GM23338 (cell line): Measurements from ENCODE around the gene ERLEC1. TPM values are rescaled to one million over a fixed set of nuclear protein-coding genes. Genes with fewer than 3 reads are reported as not detected.

Experiments
- ATAC-seq: fragments of 200-7000 bp; cut with Tn5 transposase; 3 replicates; pipeline ENCODE4 v1.9.1; 2020
- DNase-seq: peaks from one replicate; pipeline ENCODE4 v3.0.0-alpha.2; 2015; ENCODE audit warnings: low spot score
- H2AFZ ChIP-seq: fragments of 200-600 bp; sonication (generic); 2 replicates; pipeline ENCODE4 v1.8.0; 2016; ENCODE audit warnings: antibody characterized with exemption, mild to moderate bottlenecking, moderate library complexity
- H3F3A ChIP-seq: fragments of 200-600 bp; sonication (generic); replicated peaks from 2 replicates; pipeline ENCODE4 v1.8.0; 2017; ENCODE audit warnings: antibody characterized with exemption, mixed run types, low read depth
- H3K27ac ChIP-seq: fragments of 200-600 bp; sonication (generic); 2 replicates; pipeline ENCODE4 v1.6.1; 2016; ENCODE audit warnings: low read depth
- H3K27me3 ChIP-seq: fragments of 200-600 bp; sonication (generic); 2 replicates; pipeline ENCODE4 v1.8.0; 2016; ENCODE audit warnings: mild to moderate bottlenecking, mixed run types, moderate library complexity; ENCODE audit not compliant: insufficient read depth
- H3K36me3 ChIP-seq: fragments of 200-600 bp; sonication (generic); 2 replicates; pipeline ENCODE4 v1.8.0; 2016; ENCODE audit warnings: mild to moderate bottlenecking; ENCODE audit not compliant: insufficient read depth
- H3K4me1 ChIP-seq: fragments of 200-600 bp; sonication (generic); 2 replicates; pipeline ENCODE4 v1.8.0; 2016; ENCODE audit warnings: mild to moderate bottlenecking, moderate library complexity; ENCODE audit not compliant: insufficient read depth
- H3K4me2 ChIP-seq: fragments of 200-600 bp; sonication (generic); 2 replicates; pipeline ENCODE4 v1.7.1; 2017; ENCODE audit warnings: mixed run types
- H3K4me3 ChIP-seq: fragments of 200-600 bp; sonication (generic); 2 replicates; pipeline ENCODE4 v1.6.1; 2016; ENCODE audit warnings: mixed run types
- H3K79me2 ChIP-seq: fragments of 200-600 bp; sonication (generic); replicated peaks from 2 replicates; pipeline ENCODE4 v1.8.0; 2017; ENCODE audit warnings: mild to moderate bottlenecking; ENCODE audit not compliant: insufficient read depth
- H3K9me2 ChIP-seq: fragments of 200-600 bp; sonication (generic); 2 replicates; pipeline ENCODE4 v1.8.0; 2017; ENCODE audit not compliant: insufficient read depth
- H4K20me1 ChIP-seq: fragments of 200-600 bp; sonication (generic); replicated peaks from 2 replicates; pipeline ENCODE4 v1.8.0; 2017; ENCODE audit warnings: mild to moderate bottlenecking; ENCODE audit not compliant: insufficient read depth
- H3K27ac Mint-ChIP-seq: 2 replicates; pipeline ENCODE4 v1.8.0; 2020; ENCODE audit warnings: inconsistent platforms, mild to moderate bottlenecking, moderate library complexity, mixed read lengths
- H3K27me3 Mint-ChIP-seq: 3 replicates; pipeline ENCODE4 v1.8.0; 2022; ENCODE audit warnings: low read depth, mild to moderate bottlenecking, moderate library complexity, mixed read lengths, inconsistent platforms; ENCODE audit not compliant: insufficient read depth, poor library complexity
- H3K36me3 Mint-ChIP-seq: 3 replicates; pipeline ENCODE4 v1.8.0; 2021; ENCODE audit warnings: low read depth, mild to moderate bottlenecking, inconsistent platforms, moderate library complexity, mixed read lengths
- H3K4me1 Mint-ChIP-seq: 3 replicates; pipeline ENCODE4 v1.8.0; 2020; ENCODE audit warnings: mild to moderate bottlenecking, inconsistent platforms, mixed read lengths
- H3K4me3 Mint-ChIP-seq: 3 replicates; pipeline ENCODE4 v1.8.0; 2021; ENCODE audit warnings: moderate library complexity, mild to moderate bottlenecking, inconsistent platforms, mixed read lengths
- H3K9me3 Mint-ChIP-seq: 3 replicates; pipeline ENCODE4 v1.8.0; 2020; ENCODE audit warnings: moderate library complexity, mild to moderate bottlenecking, inconsistent platforms, mixed read lengths
- EZH2 ChIP-seq: fragments of 200-600 bp; sonication (generic); IDR thresholded peaks from one replicate; pipeline ENCODE4 v1.8.0; 2017; ENCODE audit warnings: antibody characterized with exemption, mild to moderate bottlenecking, low read depth; ENCODE audit not compliant: unreplicated experiment
- EZH2phosphoT487 ChIP-seq: fragments of 200-600 bp; sonication (generic); IDR thresholded peaks from one replicate; pipeline ENCODE4 v1.8.1; 2018; ENCODE audit warnings: antibody characterized with exemption; ENCODE audit not compliant: unreplicated experiment
- JUNB ChIP-seq: IDR thresholded peaks from one replicate; pipeline ENCODE4 v1.6.1; 2016; ENCODE audit warnings: antibody characterized with exemption; ENCODE audit not compliant: unreplicated experiment
- STAT1 ChIP-seq: IDR thresholded peaks from one replicate; pipeline ENCODE4 v1.6.1; 2016; ENCODE audit warnings: antibody characterized with exemption; ENCODE audit not compliant: unreplicated experiment
- ZNF114 ChIP-seq: fragments of 250-450 bp; sonication (Bioruptor Pico); IDR thresholded peaks from 2 replicates; pipeline ENCODE4 v1.5.0; 2020; ENCODE audit warnings: mild to moderate bottlenecking, moderate library complexity
- ZNF331 ChIP-seq: fragments of 250-450 bp; sonication (Bioruptor Pico); IDR thresholded peaks from 2 replicates; pipeline ENCODE4 v1.5.0; 2020; ENCODE audit warnings: low read depth, mild to moderate bottlenecking, moderate library complexity
- polyA plus RNA-seq: library from polyadenylated mRNA; unstranded; fragments of >200 nt; fragmentation: Nextera tagmentation; extraction: Ambion mirVana; gene quantifications from 2 replicates; pipeline ENCODE4 v1.2.1, GENCODE V29; 2016
- total RNA-seq: library from RNA; depleted of rRNA; stranded (reverse); fragments of >200 nt; shearing (Covaris generic); gene quantifications from 2 replicates; pipeline ENCODE4 v1.2.3, GENCODE V29; 2014
- TF ChIP-seq, protein P1 (sequence below): fragments of 250-450 bp; sonication (Bioruptor Pico); IDR thresholded peaks from 2 replicates; pipeline ENCODE4 v1.5.0; 2020; ENCODE audit warnings: mild to moderate bottlenecking, moderate library complexity
- TF ChIP-seq, protein P2 (sequence below), 2 experiments: fragments of 200-600 bp in 1 of 2; sonication (generic) in 1 of 2; conservative IDR thresholded peaks; 2 replicates each; pipeline versions ENCODE4 v1.5.1 to v1.6.1; 2016 to 2017; ENCODE audit warnings: antibody characterized with exemption in 2 of 2, low read depth in 2 of 2, mild to moderate bottlenecking in 2 of 2, moderate library complexity in 1 of 2

ERLEC1 gene
- total and polyA plus RNA-seq, 2 experiments from 2014 or later = 35.0 to 41.2 TPM

DNA sequence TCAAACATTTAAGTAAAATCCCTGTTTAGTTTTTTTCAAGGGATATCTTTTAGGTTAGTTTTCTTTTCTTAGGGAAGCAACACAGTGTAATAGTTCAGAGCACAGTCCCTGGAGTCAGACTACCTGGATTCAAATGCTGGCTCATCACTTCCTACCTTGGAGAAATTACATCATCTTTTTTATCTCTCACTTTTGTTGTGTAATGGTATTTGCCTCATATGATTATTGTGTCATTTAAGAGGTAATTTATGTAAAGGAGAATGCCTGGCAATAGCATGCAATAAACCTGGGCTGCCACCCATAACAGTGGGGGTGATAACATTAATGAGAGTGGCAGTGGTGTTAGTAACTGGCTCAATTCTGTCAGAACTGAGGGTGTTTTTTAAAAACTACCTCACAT lies 26.3 kb downstream of the ERLEC1 start (continued):
- TF ChIP-seq, protein P1, sequence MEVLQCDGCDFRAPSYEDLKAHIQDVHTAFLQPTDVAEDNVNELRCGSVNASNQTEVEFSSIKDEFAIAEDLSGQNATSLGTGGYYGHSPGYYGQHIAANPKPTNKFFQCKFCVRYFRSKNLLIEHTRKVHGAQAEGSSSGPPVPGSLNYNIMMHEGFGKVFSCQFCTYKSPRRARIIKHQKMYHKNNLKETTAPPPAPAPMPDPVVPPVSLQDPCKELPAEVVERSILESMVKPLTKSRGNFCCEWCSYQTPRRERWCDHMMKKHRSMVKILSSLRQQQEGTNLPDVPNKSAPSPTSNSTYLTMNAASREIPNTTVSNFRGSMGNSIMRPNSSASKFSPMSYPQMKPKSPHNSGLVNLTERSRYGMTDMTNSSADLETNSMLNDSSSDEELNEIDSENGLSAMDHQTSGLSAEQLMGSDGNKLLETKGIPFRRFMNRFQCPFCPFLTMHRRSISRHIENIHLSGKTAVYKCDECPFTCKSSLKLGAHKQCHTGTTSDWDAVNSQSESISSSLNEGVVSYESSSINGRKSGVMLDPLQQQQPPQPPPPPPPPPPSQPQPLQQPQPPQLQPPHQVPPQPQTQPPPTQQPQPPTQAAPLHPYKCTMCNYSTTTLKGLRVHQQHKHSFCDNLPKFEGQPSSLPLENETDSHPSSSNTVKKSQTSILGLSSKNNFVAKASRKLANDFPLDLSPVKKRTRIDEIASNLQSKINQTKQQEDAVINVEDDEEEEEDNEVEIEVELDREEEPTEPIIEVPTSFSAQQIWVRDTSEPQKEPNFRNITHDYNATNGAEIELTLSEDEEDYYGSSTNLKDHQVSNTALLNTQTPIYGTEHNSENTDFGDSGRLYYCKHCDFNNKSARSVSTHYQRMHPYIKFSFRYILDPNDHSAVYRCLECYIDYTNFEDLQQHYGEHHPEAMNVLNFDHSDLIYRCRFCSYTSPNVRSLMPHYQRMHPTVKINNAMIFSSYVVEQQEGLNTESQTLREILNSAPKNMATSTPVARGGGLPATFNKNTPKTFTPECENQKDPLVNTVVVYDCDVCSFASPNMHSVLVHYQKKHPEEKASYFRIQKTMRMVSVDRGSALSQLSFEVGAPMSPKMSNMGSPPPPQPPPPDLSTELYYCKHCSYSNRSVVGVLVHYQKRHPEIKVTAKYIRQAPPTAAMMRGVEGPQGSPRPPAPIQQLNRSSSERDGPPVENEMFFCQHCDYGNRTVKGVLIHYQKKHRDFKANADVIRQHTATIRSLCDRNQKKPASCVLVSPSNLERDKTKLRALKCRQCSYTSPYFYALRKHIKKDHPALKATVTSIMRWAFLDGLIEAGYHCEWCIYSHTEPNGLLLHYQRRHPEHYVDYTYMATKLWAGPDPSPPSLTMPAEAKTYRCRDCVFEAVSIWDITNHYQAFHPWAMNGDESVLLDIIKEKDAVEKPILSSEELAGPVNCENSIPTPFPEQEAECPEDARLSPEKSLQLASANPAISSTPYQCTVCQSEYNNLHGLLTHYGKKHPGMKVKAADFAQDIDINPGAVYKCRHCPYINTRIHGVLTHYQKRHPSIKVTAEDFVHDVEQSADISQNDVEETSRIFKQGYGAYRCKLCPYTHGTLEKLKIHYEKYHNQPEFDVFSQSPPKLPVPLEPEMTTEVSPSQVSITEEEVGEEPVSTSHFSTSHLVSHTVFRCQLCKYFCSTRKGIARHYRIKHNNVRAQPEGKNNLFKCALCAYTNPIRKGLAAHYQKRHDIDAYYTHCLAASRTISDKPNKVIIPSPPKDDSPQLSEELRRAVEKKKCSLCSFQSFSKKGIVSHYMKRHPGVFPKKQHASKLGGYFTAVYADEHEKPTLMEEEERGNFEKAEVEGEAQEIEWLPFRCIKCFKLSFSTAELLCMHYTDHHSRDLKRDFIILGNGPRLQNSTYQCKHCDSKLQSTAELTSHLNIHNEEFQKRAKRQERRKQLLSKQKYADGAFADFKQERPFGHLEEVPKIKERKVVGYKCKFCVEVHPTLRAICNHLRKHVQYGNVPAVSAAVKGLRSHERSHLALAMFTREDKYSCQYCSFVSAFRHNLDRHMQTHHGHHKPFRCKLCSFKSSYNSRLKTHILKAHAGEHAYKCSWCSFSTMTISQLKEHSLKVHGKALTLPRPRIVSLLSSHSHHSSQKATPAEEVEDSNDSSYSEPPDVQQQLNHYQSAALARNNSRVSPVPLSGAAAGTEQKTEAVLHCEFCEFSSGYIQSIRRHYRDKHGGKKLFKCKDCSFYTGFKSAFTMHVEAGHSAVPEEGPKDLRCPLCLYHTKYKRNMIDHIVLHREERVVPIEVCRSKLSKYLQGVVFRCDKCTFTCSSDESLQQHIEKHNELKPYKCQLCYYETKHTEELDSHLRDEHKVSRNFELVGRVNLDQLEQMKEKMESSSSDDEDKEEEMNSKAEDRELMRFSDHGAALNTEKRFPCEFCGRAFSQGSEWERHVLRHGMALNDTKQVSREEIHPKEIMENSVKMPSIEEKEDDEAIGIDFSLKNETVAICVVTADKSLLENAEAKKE = no peak
- TF ChIP-seq EZH2 (no peak), ZNF114 (no peak), STAT1 (no peak), EZH2phosphoT487 (no peak)
- TF ChIP-seq, protein P2, sequence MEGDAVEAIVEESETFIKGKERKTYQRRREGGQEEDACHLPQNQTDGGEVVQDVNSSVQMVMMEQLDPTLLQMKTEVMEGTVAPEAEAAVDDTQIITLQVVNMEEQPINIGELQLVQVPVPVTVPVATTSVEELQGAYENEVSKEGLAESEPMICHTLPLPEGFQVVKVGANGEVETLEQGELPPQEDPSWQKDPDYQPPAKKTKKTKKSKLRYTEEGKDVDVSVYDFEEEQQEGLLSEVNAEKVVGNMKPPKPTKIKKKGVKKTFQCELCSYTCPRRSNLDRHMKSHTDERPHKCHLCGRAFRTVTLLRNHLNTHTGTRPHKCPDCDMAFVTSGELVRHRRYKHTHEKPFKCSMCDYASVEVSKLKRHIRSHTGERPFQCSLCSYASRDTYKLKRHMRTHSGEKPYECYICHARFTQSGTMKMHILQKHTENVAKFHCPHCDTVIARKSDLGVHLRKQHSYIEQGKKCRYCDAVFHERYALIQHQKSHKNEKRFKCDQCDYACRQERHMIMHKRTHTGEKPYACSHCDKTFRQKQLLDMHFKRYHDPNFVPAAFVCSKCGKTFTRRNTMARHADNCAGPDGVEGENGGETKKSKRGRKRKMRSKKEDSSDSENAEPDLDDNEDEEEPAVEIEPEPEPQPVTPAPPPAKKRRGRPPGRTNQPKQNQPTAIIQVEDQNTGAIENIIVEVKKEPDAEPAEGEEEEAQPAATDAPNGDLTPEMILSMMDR (conservative IDR thresholded peaks at IDR 0.05; ENCODE audit: low read depth in 2 of 2) = no peak

DNA sequence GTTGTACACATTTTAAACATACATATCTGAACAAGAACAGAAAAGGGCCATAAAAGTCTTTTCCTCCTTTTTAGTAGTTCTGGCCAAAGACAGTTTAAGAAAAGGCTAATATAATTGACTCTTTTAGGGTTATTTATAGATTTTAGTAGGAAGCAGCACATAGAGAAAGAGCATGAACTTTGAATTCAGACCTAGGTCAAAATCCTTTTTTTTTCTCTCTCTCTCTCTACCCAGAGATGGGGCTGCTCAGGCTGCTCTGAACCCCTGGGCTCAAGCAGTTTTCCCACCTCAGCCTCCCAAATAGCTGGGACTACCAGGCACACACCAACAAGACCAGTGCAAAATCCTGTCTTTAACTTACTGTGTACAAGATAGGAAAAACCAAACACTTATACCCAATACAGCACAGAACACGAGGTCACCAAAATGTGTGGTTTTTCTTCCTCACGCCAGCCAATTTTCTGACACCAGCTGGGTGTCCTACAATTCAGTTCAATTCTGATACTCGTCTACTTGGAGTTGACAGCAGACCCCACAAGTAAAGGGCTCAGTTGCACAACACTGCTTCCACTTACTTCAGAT lies 32.1 kb downstream of the ERLEC1 start:
- no peak overlapping the region for H3K4me2 ChIP-seq
- ATAC-seq = no peak
- no peaks in the 10 kb centered on the region for H3K27me3 Mint-ChIP-seq
- H3K27me3 ChIP-seq = no peaks in the 10 kb centered on the region
- H3K9me3 Mint-ChIP-seq = no peaks in the 10 kb centered on the region
- H3K9me2 ChIP-seq = no peaks in the 10 kb centered on the region
- H3K4me1 Mint-ChIP-seq = peaks cover 3% of the 10 kb centered on the region; the same call in 1 of the 3 replicates
- no peaks in the 10 kb centered on the region for H3K4me1 ChIP-seq
- H3K27ac ChIP-seq = no peak overlapping the region
- H3K27ac Mint-ChIP-seq = no peak overlapping the region
- no peak overlapping the region for H3K4me3 ChIP-seq
- H2AFZ ChIP-seq = no peak overlapping the region
- no peaks in the 10 kb centered on the region for H4K20me1 ChIP-seq
- H3K4me3 Mint-ChIP-seq = no peak overlapping the region
- H3K36me3 Mint-ChIP-seq = peaks cover 14% of the 10 kb centered on the region; the same call in 2 of the 3 replicates
- H3K36me3 ChIP-seq = 0 out of 2 replicates have a peak, but pooled peaks cover under 1% of the 10 kb centered on the region
- H3F3A ChIP-seq = no peaks in the 10 kb centered on the region
- H3K79me2 ChIP-seq = no peaks in the 10 kb centered on the region
- DNase-seq = no peak
- TF ChIP-seq JUNB (no peak), ZNF331 (CRISPR knock-in tag) (no peak)
- TF ChIP-seq, protein P2 (conservative IDR thresholded peaks at IDR 0.05; ENCODE audit: low read depth in 2 of 2) = no peak
